Lung (tissue), 12 donors: Measurements from ENCODE around the gene DOCK11. TPM values are rescaled to one million over a fixed set of nuclear protein-coding genes. Genes with fewer than 3 reads are reported as not detected.

Experiments used
- ATAC-seq: fragments of 200-7000 bp; cut with Tn5 transposase; one replicate; pipeline ENCODE4 v1.9.1; 2020; ENCODE audit warnings: moderate number of reproducible peaks; ENCODE audit not compliant: insufficient read depth, low FRiP score
- DNase-seq, 3 donors: peaks; one replicate each; pipeline ENCODE4 v3.0.0-alpha.2; 2013 to 2017
- H3K27ac ChIP-seq, 2 donors: one replicate each; pipeline ENCODE4 v1.5.1; 2013; ENCODE audit warnings: mild to moderate bottlenecking in 2 of 2, moderate library complexity in 2 of 2, control low read depth in 1 of 2, inconsistent platforms in 1 of 2, low read depth in 1 of 2, low read length in 1 of 2
- H3K27me3 ChIP-seq, 3 donors: one replicate each; pipeline ENCODE4 v1.5.1; 2013; ENCODE audit warnings: low read length in 2 of 3; ENCODE audit not compliant: control insufficient read depth in 3 of 3, insufficient read depth in 3 of 3
- H3K36me3 ChIP-seq, 4 donors: one replicate each; pipeline ENCODE4 v1.5.1; 2013; ENCODE audit warnings: low read length in 4 of 4, mild to moderate bottlenecking in 1 of 4, moderate library complexity in 1 of 4; ENCODE audit not compliant: control insufficient read depth in 4 of 4, insufficient read depth in 4 of 4
- H3K4me1 ChIP-seq, 5 donors: one replicate each; pipeline ENCODE4 v1.5.1; 2013; ENCODE audit warnings: low read length in 5 of 5, mild to moderate bottlenecking in 2 of 5, moderate library complexity in 1 of 5; ENCODE audit not compliant: control insufficient read depth in 5 of 5, insufficient read depth in 5 of 5
- H3K4me3 ChIP-seq: one replicate; pipeline ENCODE4 v1.5.1; 2013; ENCODE audit warnings: mild to moderate bottlenecking, control low read depth, moderate library complexity
- H3K9ac ChIP-seq, 2 donors: one replicate each; pipeline ENCODE4 v1.5.1; 2013; ENCODE audit warnings: low read length in 2 of 2, control low read depth in 1 of 2; ENCODE audit not compliant: insufficient read depth in 1 of 2
- H3K9me3 ChIP-seq, 4 donors: one replicate each; pipeline ENCODE4 v1.5.1; 2013; ENCODE audit warnings: low read length in 3 of 4, mild to moderate bottlenecking in 1 of 4, moderate library complexity in 1 of 4; ENCODE audit not compliant: control insufficient read depth in 4 of 4, insufficient read depth in 3 of 4
- CTCF ChIP-seq: IDR thresholded peaks from 2 replicates; pipeline ENCODE4 v1.5.1; 2012; ENCODE audit warnings: mild to moderate bottlenecking; ENCODE audit errors: control extremely low read depth, extremely low read depth
- WGBS, 2 donors: extraction: QIAGEN DNeasy Blood & Tissue Kit; methylation state at CpG; one replicate each; pipeline ENCODE4 v1.1.7; 2013; 5-methylcytosine and 5-hydroxymethylcytosine counted together
- polyA plus RNA-seq, 2 donors: library from polyadenylated mRNA; stranded (reverse); fragments of 200-250 nt; gene quantifications; one replicate each; pipeline ENCODE4 v1.2.1, GENCODE V29; 2013
- total RNA-seq, 2 donors: library from RNA; depleted of rRNA in 1 of 2; stranded (reverse); fragments of >200 nt in 1 of 2; gene quantifications; one replicate each; pipeline ENCODE4 v1.2.1, GENCODE V29; 2014 to 2021
- donor health status: control.
- donor health status: control.
- donor health status: Bipolar disorder and iron deficiency.
- donor health status: healthy.
- donor health status: DM: yes; HTN: yes; CAD: no.

DOCK11 gene
- total and polyA plus RNA-seq, 4 donors = 16.0 to 32.0 (median 23.6) TPM

- no peak for TF ChIP-seq CTCF
- H3K36me3 ChIP-seq = no peaks in the 10 kb centered on the region
- no peak for ATAC-seq
- H3K27ac ChIP-seq = no peak overlapping the region
- H3K9ac ChIP-seq = no peak overlapping the region
- H3K4me1 ChIP-seq = no peaks in the 10 kb centered on the region
- DNase-seq = no peak
- H3K4me3 ChIP-seq = no peak overlapping the region
- no peaks in the 10 kb centered on the region for H3K9me3 ChIP-seq
- 53 to 75% methylated on average over 5 of the region's 5 CpGs for WGBS, 2 donors
- peaks cover 0 to 3% (median 3%) of the 10 kb centered on the region in 3 donors for H3K27me3 ChIP-seq
Observed at GRCh38 chrX:118627084-118627758, 131.6 kb downstream of the DOCK11 start.

GRCh38 chrX:118630848-118631247 is 135.2 kb downstream of the DOCK11 start:
- H3K27ac ChIP-seq = no peak overlapping the region
- no peak overlapping the region for H3K4me3 ChIP-seq
- H3K9ac ChIP-seq = no peak overlapping the region
- TF ChIP-seq CTCF = no peak
- H3K27me3 ChIP-seq = peaks cover 0 to 3% (median 3%) of the 10 kb centered on the region in 3 donors
- H3K4me1 ChIP-seq = no peaks in the 10 kb centered on the region
- WGBS, 2 donors = 36 to 80% methylated on average over 7 of the region's 7 CpGs
- DNase-seq = no peak
- ATAC-seq = no peak
- peaks cover 0 to 3% (median 0%) of the 10 kb centered on the region in 4 donors for H3K9me3 ChIP-seq
- peaks cover 0 to 2% (median 0%) of the 10 kb centered on the region in 4 donors for H3K36me3 ChIP-seq

- peaks cover under 1 to 3% (median 1%) of the 10 kb centered on the region in 3 donors for H3K27me3 ChIP-seq
- DNase-seq (no peak), ATAC-seq (no peak)
- H3K36me3 ChIP-seq = peaks cover 0 to 2% (median 0%) of the 10 kb centered on the region in 4 donors
- no peak overlapping the region for H3K4me3 ChIP-seq
- peaks cover 0 to 3% (median 0%) of the 10 kb centered on the region in 4 donors for H3K9me3 ChIP-seq
- no peaks in the 10 kb centered on the region for H3K4me1 ChIP-seq
- no peak overlapping the region for H3K9ac ChIP-seq
- no peak overlapping the region for H3K27ac ChIP-seq
- 0 to 86% methylated on average over 1 of the region's 1 CpG for WGBS, 2 donors
- TF ChIP-seq CTCF = no peak
Observed at GRCh38 chrX:118631586-118631985, 136.0 kb downstream of the DOCK11 start.

- ATAC-seq (no peak), DNase-seq (no peak)
- peaks cover 0 to 2% (median 0%) of the 10 kb centered on the region in 4 donors for H3K36me3 ChIP-seq
- 59 to 67% methylated on average over 3 to 4 of the region's 4 CpGs for WGBS, 2 donors
- peaks cover 0 to 3% (median 3%) of the 10 kb centered on the region in 3 donors for H3K27me3 ChIP-seq
- H3K9me3 ChIP-seq = peaks cover 0 to 3% (median 0%) of the 10 kb centered on the region in 4 donors
- no peaks in the 10 kb centered on the region for H3K4me1 ChIP-seq
- H3K9ac ChIP-seq = no peak overlapping the region
- no peak overlapping the region for H3K4me3 ChIP-seq
- no peak overlapping the region for H3K27ac ChIP-seq
- no peak for TF ChIP-seq CTCF
Observed at GRCh38 chrX:118632862-118633261, 137.2 kb downstream of the DOCK11 start.
